ENCODE measurements around the gene TRAF2. TPM values are rescaled to one million over a fixed set of nuclear protein-coding genes. Genes with fewer than 3 reads are reported as not detected.
"Not testable (repeated sequence)": the region's sequence is repeated elsewhere in the genome, so short reads cannot be mapped to it uniquely, and the experiment has no call there.

TRAF2 gene
- total RNA-seq, 6 experiments from 2014 or later: 11.1 to 15.9 (median 13.6) TPM

DNA sequence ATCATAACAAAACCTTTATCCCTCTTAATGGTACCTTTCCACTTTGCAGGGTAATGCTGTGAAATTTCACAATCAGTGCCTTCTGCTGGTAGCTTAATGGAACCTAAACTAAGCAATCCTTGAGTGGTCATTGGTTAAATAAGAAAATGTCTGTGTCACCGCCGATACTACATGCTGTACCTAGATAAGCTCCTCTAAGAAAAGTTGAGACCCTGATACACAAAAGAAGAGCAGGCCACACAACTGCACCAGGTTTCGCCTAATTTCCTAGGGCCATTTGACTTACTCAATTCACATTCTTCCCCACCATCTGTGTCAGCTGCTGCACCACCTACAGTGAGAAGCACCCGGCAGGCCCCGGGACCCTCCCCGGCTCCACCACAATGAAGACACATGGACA is 11.2 kb upstream of the TRAF2 start:
- TF ChIP-seq CTCF (IDR thresholded peaks at IDR 0.05): no peak
- Mint-ChIP-seq H3K27me3 (ENCODE audit: insufficient read depth) (peaks cover 11% of the 10 kb centered on the region), H3K36me3 (ENCODE audit: low read depth) (no peaks in the 10 kb centered on the region), H3K4me3 (no peak overlapping the region), H3K27ac (no peak overlapping the region), H3K9me3 (peaks cover 31% of the 10 kb centered on the region), H3K4me1 (ENCODE audit: low read depth) (no peaks in the 10 kb centered on the region)
- no peak for DNase-seq

- Mint-ChIP-seq H3K27ac (no peak overlapping the region), H3K4me3 (no peak overlapping the region), H3K27me3 (ENCODE audit: insufficient read depth) (peaks cover 11% of the 10 kb centered on the region), H3K36me3 (ENCODE audit: low read depth) (no peaks in the 10 kb centered on the region), H3K9me3 (peaks cover 23% of the 10 kb centered on the region), H3K4me1 (ENCODE audit: low read depth) (0 out of 2 replicates have a peak, but pooled peaks cover 1% of the 10 kb centered on the region)
- DNase-seq: no peak
- no peak for TF ChIP-seq CTCF (IDR thresholded peaks at IDR 0.05)
These were observed 9.8 kb upstream of the TRAF2 start for GRCh38 chr9:136876476-136876875.

DNA sequence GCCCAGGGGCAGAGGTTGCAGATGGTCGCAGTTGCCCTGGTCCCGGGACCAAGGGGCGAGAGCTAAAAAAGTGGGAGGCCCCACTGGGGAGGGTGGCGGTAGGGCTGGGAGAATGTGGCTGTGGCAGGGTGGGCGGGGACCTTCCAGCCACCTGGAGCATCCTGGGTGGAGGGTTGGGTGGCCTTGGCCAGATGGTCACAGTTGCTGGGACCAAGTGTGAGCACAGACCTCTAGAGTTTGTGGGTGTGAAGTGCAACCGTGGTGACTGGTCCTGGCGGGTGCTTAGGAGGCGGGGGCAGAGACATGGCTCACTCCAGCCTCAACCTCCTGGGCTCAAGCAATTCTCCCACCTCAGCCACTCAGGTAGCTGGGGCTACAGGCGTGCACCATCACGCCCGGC is 5.7 kb upstream of the TRAF2 start:
- Mint-ChIP-seq H3K27me3 (ENCODE audit: insufficient read depth) (peaks cover 14% of the 10 kb centered on the region), H3K9me3 (no peaks in the 10 kb centered on the region), H3K27ac (no peak overlapping the region), H3K36me3 (ENCODE audit: low read depth) (no peaks in the 10 kb centered on the region), H3K4me1 (ENCODE audit: low read depth) (peaks cover 15% of the 10 kb centered on the region), H3K4me3 (no peak overlapping the region)
- TF ChIP-seq CTCF (IDR thresholded peaks at IDR 0.05): no peak
- no peak for DNase-seq

DNA sequence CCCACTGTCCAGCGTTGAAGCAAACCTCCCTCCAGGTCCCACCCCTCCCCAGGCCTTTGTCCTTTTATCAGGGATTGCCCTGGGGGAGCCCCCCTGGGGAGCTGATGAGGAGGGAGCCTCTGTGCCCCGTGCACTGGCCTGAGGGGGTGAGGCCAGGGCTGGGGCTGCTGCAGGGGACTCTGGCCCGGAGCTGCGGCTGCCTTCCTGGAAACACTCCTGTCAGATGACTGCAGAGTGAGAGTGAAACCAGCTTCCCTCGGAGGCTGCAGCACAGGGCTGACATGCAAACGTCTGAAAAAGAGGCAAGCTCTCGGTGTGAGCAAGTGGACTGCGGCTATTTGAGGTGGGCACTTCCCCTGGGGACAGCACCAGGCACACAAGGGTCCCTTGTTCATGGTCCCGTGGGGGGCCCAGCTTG is 4.6 kb upstream of the TRAF2 start:
- Mint-ChIP-seq H3K27ac (peak overlapping the region; percentile 54), H3K9me3 (no peaks in the 10 kb centered on the region)
- TF ChIP-seq CTCF (IDR thresholded peaks at IDR 0.05): no peak

DNA sequence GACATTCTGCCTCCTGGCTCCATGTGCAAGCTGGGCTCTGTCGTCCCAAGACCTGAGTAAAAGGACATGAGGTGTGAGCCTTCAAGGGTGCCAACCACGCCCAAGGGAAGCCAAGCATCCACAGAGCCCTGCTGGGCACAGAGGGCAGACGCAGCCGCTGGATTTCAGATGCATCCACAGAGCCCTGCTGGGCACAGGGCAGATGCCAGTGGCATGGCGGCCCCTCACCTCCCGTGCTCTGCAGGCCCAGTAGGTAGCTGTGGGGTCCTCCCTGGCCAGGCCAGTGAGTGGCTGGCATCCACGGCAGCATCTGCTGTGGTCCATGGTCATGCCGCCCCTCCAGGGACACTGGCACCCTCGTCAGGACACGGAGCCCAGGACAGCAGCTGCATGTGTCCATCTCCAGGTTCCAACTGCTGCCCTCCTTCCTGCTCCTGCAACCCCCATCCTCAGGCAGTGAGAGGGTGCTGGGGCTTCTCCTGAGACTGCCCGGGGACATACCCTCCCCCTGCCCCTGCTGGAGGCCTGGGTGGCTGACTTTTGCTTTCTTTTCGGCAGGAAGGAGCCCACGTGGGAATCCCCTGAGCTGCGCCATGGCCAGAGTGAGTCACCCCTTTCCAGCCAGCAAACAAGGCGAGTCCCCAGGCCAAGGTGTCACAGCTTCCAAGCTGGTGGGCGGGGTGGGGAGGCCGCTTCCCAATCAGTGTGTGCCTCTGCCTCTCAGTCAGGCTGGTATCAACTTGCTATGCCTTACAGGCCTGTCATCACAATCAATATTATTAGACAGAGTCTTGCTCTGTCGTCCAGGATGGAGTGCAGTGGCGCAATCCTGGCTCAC is 4.0 kb upstream of the TRAF2 start:
- no peaks in the 10 kb centered on the region for H3K36me3 Mint-ChIP-seq (ENCODE audit: low read depth)

More for the DNA sequence above, 4.6 kb upstream of the TRAF2 start:
- no peak for DNase-seq
- no peaks in the 10 kb centered on the region for H3K36me3 Mint-ChIP-seq (ENCODE audit: low read depth)
- peaks cover 11% of the 10 kb centered on the region for H3K27me3 Mint-ChIP-seq (ENCODE audit: insufficient read depth)
- H3K4me3 Mint-ChIP-seq: peak overlapping the region; percentile 30; the same call in 1 of the 2 replicates
- H3K4me1 Mint-ChIP-seq (ENCODE audit: low read depth): peaks cover 15% of the 10 kb centered on the region

DNA sequence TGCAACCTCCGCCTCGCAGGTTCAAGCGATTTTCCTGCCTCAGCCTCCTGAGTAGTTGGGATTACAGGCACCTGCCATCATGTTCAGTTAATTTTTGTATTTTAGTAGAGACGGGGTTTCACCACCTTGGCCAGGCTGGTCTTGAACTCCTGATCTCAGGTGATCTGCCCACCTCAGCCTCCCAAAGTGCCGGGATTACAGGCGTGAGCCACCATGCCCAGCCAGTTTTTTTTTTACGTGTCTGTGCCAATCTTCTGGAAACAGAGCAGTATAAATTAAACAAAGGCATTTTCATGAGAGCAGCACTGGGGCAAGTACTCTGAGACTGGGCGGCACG is 3.4 kb upstream of the TRAF2 start:
- H3K27me3 Mint-ChIP-seq (ENCODE audit: insufficient read depth); H3K27ac Mint-ChIP-seq; H3K9me3 Mint-ChIP-seq; H3K36me3 Mint-ChIP-seq (ENCODE audit: low read depth); DNase-seq: not testable (repeated sequence)
- Mint-ChIP-seq H3K4me1 (ENCODE audit: low read depth) (peaks cover 24% of the 10 kb centered on the region), H3K4me3 (0 out of 2 replicates have a peak overlapping the region, but pooled peaks have one; percentile 60)

More for the DNA sequence above, 4.0 kb upstream of the TRAF2 start:
- peak overlapping the region; percentile 60 for H3K4me3 Mint-ChIP-seq
- peaks cover 6% of the 10 kb centered on the region for H3K27me3 Mint-ChIP-seq (ENCODE audit: insufficient read depth)
- peaks cover 19% of the 10 kb centered on the region for H3K4me1 Mint-ChIP-seq (ENCODE audit: low read depth)
- TF ChIP-seq CTCF (IDR thresholded peaks at IDR 0.05): no peak; the same call in 1 of the 2 replicates
- H3K9me3 Mint-ChIP-seq: no peaks in the 10 kb centered on the region
- peak; percentile 54 for DNase-seq
- H3K27ac Mint-ChIP-seq: peak overlapping the region; percentile 54

DNA sequence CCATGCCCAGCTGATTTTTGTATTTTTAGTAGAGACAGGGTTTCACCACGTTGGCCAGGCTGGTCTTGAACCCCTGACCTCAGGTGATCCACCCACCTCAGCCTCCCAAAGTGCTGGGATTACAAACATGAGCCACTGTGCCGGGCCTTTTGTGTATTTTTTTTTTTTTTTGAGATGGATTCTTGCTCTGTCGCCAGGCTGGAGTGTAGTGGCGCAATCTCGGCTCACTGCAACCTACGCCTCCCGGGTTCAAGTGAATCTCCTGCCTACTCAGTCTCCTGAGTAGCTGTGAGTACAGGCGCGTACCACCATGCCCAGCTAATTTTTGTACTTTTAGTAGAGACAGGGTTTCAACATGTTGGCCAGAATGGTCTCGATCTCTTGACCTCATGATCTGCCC is 2.6 kb upstream of the TRAF2 start:
- H3K4me3 Mint-ChIP-seq; H3K9me3 Mint-ChIP-seq; H3K36me3 Mint-ChIP-seq (ENCODE audit: low read depth); H3K27ac Mint-ChIP-seq; H3K27me3 Mint-ChIP-seq (ENCODE audit: insufficient read depth); DNase-seq: not testable (repeated sequence)
- H3K4me1 Mint-ChIP-seq (ENCODE audit: low read depth): peaks cover 24% of the 10 kb centered on the region
